WTC11 (cell line): ENCODE data around the gene SEC16A. TPM values are rescaled to one million over a fixed set of nuclear protein-coding genes. Genes with fewer than 3 reads are reported as not detected.

Source experiments
- ATAC-seq: fragments of 200-7000 bp; cut with Tn5 transposase; 2 replicates; pipeline ENCODE4 v1.10.0; 2021; ENCODE audit warnings: mild to moderate bottlenecking, moderate library complexity
- CTCF ChIA-PET: fragments of 300-600 bp; sonication (Branson Sonifier 250); formaldehyde crosslinking; loops from one replicate; lab custom pipeline; 2021; ENCODE audit warnings: antibody characterized with exemption; lab: Charles Lee
- POLR2A ChIA-PET: fragments of 350-600 bp; sonication (Branson Sonifier 250); formaldehyde crosslinking; loops from one replicate; lab custom pipeline; 2021; ENCODE audit warnings: antibody characterized with exemption; lab: Charles Lee
- DNase-seq: peaks from one replicate; pipeline ENCODE4 v3.0.0; 2021; ENCODE audit warnings: low spot score
- H3K27ac Mint-ChIP-seq: 2 replicates; pipeline ENCODE4 v1.8.0; 2021; ENCODE audit warnings: mixed read lengths
- H3K27me3 Mint-ChIP-seq: 2 replicates; pipeline ENCODE4 v1.8.0; 2021; ENCODE audit warnings: low read depth, mild to moderate bottlenecking, moderate library complexity, mixed read lengths
- H3K36me3 Mint-ChIP-seq: 2 replicates; pipeline ENCODE4 v1.8.0; 2021; ENCODE audit warnings: mixed read lengths
- H3K4me1 Mint-ChIP-seq: 2 replicates; pipeline ENCODE4 v1.8.0; 2022; ENCODE audit warnings: mixed read lengths
- H3K4me3 Mint-ChIP-seq: 2 replicates; pipeline ENCODE4 v1.8.0; 2021; ENCODE audit warnings: mild to moderate bottlenecking, moderate library complexity, mixed read lengths
- H3K9me3 Mint-ChIP-seq: 2 replicates; pipeline ENCODE4 v1.8.0; 2021; ENCODE audit warnings: mixed read lengths
- AFF4 ChIP-seq: sonication (generic); formaldehyde crosslinking; IDR thresholded peaks from 2 replicates; pipeline ENCODE4 v1.8.1; 2023; ENCODE audit warnings: mild to moderate bottlenecking, missing genetic modification reagents, borderline replicate concordance
- ARID4B ChIP-seq: sonication (generic); formaldehyde crosslinking; IDR thresholded peaks from 2 replicates; pipeline ENCODE4 v1.8.0; 2023; ENCODE audit warnings: missing genetic modification reagents, mild to moderate bottlenecking, borderline replicate concordance
- ATF6 ChIP-seq: sonication (generic); formaldehyde crosslinking; IDR thresholded peaks from 2 replicates; pipeline ENCODE4 v1.8.1; 2023; ENCODE audit warnings: mild to moderate bottlenecking, missing genetic modification reagents
- FOXP1 ChIP-seq: sonication (generic); formaldehyde crosslinking; IDR thresholded peaks from 2 replicates; pipeline ENCODE4 v1.8.0; 2022; ENCODE audit warnings: missing genetic modification reagents, mild to moderate bottlenecking, moderate library complexity, borderline replicate concordance
- GTF2I ChIP-seq: fragments of 250-450 bp; sonication (Bioruptor Pico); conservative IDR thresholded peaks from 2 replicates; pipeline ENCODE4 v1.4.0; 2021; ENCODE audit warnings: mild to moderate bottlenecking
- NR1H2 ChIP-seq: sonication (generic); formaldehyde crosslinking; IDR thresholded peaks from 2 replicates; pipeline ENCODE4 v1.9.0; 2021; ENCODE audit warnings: mild to moderate bottlenecking, moderate library complexity, missing genetic modification reagents
- NR3C1 ChIP-seq: sonication (generic); formaldehyde crosslinking; conservative IDR thresholded peaks from 2 replicates; pipeline ENCODE4 v1.8.1; 2023; ENCODE audit warnings: low read depth, mild to moderate bottlenecking, missing genetic modification reagents
- SOX15 ChIP-seq: fragments of 250-450 bp; sonication (Bioruptor Pico); IDR thresholded peaks from 2 replicates; pipeline ENCODE4 v1.9.0; 2021; ENCODE audit warnings: mild to moderate bottlenecking
- ZNF671 ChIP-seq: fragments of 250-450 bp; sonication (Bioruptor Pico); IDR thresholded peaks from 2 replicates; pipeline ENCODE4 v1.8.0; 2021; ENCODE audit warnings: mild to moderate bottlenecking
- total RNA-seq: library from RNA; stranded (reverse); gene quantifications from 3 replicates; pipeline ENCODE4 v1.2.3, GENCODE V29; 2021
- TF ChIP-seq, protein P1 (sequence below): sonication (generic); formaldehyde crosslinking; IDR thresholded peaks from 2 replicates; pipeline ENCODE4 v1.8.0; 2022; ENCODE audit warnings: mild to moderate bottlenecking, missing genetic modification reagents
- TF ChIP-seq, protein P2 (sequence below): sonication (generic); formaldehyde crosslinking; IDR thresholded peaks from 2 replicates; pipeline ENCODE4 v1.8.1; 2022; ENCODE audit warnings: mild to moderate bottlenecking, missing genetic modification reagents, moderate library complexity, borderline replicate concordance
- TF ChIP-seq, protein P3 (sequence below): sonication (generic); formaldehyde crosslinking; IDR thresholded peaks from 2 replicates; pipeline ENCODE4 v1.8.1; 2022; ENCODE audit warnings: low read depth, missing genetic modification reagents, borderline replicate concordance
- TF ChIP-seq, protein P4 (sequence below): fragments of 250-450 bp; sonication (Bioruptor Pico); IDR thresholded peaks from 2 replicates; pipeline ENCODE4 v1.8.0; 2021; ENCODE audit warnings: mild to moderate bottlenecking

Gene SEC16A
- total RNA-seq, 1 experiment from 2014 or later = 70.9 TPM

DNA sequence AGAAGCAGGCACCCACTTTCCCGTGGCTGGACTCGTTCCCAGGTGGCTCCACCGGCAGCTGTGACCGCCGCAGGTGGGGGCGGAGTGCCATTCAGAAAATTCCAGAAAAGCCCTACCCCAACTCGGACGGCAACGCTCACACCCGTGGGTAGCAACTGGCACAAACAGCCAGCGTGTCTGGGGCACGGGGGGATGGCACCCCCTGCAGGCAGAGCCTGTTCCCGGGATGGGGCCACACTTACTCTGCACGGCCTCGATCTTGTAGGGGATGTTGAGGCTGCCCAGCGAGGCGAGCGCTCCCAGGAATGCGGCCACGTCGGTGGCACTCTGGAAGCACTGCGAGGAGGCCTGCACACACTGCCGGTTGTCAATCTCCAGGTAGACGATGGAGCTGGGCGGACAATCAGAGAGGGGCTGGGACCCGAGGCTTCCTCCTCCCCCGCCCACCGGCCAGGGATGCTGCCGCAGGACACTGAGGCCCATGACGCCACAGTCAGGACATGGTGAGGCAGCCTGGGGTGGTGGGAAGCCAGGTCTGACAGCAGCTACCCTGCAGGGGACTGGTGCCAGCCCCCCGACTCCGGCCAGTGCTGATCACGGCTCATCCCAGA is 20.2 kb upstream of the SEC16A start:
- Mint-ChIP-seq H3K36me3 (peaks cover 36% of the 10 kb centered on the region), H3K4me3 (no peak overlapping the region), H3K9me3 (no peaks in the 10 kb centered on the region), H3K27me3 (no peaks in the 10 kb centered on the region), H3K27ac (no peak overlapping the region), H3K4me1 (no peaks in the 10 kb centered on the region)
- CTCF ChIA-PET = interaction anchor here (1.0 to 1.2 kb wide), 2 partner anchors 121 to 129 kb away, joined by 3 to 7 read pairs; no protein-coding TSS in a partner anchor
- ATAC-seq (no peak), DNase-seq (no peak)
- POLR2A ChIA-PET = no interaction called here
- TF ChIP-seq FOXP1 (no peak), ZNF671 (CRISPR knock-in tag) (no peak), NR3C1 (CRISPR knock-in tag) (no peak), ATF6 (CRISPR knock-in tag) (no peak), NR1H2 (CRISPR knock-in tag) (no peak), AFF4 (no peak), ARID4B (CRISPR knock-in tag) (no peak), GTF2I (no peak), SOX15 (CRISPR knock-in tag) (no peak)
- TF ChIP-seq, protein P1, sequence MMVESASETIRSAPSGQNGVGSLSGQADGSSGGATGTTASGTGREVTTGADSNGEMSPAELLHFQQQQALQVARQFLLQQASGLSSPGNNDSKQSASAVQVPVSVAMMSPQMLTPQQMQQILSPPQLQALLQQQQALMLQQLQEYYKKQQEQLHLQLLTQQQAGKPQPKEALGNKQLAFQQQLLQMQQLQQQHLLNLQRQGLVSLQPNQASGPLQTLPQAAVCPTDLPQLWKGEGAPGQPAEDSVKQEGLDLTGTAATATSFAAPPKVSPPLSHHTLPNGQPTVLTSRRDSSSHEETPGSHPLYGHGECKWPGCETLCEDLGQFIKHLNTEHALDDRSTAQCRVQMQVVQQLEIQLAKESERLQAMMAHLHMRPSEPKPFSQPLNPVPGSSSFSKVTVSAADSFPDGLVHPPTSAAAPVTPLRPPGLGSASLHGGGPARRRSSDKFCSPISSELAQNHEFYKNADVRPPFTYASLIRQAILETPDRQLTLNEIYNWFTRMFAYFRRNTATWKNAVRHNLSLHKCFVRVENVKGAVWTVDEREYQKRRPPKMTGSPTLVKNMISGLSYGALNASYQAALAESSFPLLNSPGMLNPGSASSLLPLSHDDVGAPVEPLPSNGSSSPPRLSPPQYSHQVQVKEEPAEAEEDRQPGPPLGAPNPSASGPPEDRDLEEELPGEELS = no peak
- TF ChIP-seq, protein P2, sequence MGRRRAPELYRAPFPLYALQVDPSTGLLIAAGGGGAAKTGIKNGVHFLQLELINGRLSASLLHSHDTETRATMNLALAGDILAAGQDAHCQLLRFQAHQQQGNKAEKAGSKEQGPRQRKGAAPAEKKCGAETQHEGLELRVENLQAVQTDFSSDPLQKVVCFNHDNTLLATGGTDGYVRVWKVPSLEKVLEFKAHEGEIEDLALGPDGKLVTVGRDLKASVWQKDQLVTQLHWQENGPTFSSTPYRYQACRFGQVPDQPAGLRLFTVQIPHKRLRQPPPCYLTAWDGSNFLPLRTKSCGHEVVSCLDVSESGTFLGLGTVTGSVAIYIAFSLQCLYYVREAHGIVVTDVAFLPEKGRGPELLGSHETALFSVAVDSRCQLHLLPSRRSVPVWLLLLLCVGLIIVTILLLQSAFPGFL (CRISPR knock-in tag) = no peak
- TF ChIP-seq, protein P3, sequence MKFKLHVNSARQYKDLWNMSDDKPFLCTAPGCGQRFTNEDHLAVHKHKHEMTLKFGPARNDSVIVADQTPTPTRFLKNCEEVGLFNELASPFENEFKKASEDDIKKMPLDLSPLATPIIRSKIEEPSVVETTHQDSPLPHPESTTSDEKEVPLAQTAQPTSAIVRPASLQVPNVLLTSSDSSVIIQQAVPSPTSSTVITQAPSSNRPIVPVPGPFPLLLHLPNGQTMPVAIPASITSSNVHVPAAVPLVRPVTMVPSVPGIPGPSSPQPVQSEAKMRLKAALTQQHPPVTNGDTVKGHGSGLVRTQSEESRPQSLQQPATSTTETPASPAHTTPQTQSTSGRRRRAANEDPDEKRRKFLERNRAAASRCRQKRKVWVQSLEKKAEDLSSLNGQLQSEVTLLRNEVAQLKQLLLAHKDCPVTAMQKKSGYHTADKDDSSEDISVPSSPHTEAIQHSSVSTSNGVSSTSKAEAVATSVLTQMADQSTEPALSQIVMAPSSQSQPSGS (CRISPR knock-in tag) = no peak
- TF ChIP-seq, protein P4, sequence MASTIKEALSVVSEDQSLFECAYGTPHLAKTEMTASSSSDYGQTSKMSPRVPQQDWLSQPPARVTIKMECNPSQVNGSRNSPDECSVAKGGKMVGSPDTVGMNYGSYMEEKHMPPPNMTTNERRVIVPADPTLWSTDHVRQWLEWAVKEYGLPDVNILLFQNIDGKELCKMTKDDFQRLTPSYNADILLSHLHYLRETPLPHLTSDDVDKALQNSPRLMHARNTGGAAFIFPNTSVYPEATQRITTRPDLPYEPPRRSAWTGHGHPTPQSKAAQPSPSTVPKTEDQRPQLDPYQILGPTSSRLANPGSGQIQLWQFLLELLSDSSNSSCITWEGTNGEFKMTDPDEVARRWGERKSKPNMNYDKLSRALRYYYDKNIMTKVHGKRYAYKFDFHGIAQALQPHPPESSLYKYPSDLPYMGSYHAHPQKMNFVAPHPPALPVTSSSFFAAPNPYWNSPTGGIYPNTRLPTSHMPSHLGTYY (CRISPR knock-in tag) = no peak
